ENCODE measurements around the gene SRPK2.

SRPK2 gene

DNA sequence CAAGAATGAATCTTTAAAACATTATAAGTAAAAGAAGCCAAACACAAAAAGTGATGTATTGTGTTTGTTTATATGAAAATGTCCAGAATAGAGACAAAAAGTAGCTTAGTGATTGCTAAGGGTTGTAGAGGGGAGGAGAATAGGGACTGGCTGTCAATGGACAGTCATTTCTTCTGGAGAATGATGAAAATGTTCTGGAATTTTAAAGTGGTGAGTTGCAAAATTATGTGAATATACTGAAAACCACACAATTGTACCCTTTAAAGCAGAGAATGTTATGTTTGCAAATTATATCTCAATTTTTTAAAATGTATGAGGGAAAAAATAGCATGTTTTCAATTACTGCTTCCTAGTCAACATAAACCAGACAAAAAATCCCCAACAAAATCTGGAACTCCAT lies 200.5 kb downstream of the SRPK2 start:
- no peak for TF ChIP-seq TARDBP (IDR thresholded peaks at IDR 0.05)
- no peak for TF ChIP-seq SUZ12 (IDR thresholded peaks at IDR 0.05)
- no peak for TF ChIP-seq SP1 (IDR thresholded peaks at IDR 0.05)
- TF ChIP-seq LEF1 (IDR thresholded peaks at IDR 0.05; ENCODE audit: borderline replicate concordance): no peak
- TF ChIP-seq FOXA1 (IDR thresholded peaks at IDR 0.05): no peak
- no peak for TF ChIP-seq BHLHE40 (IDR thresholded peaks at IDR 0.05; ENCODE audit: borderline replicate concordance)
- no peak for DNase-seq (ENCODE audit: extremely low spot score)
- ChIA-PET POLR2A (no interaction called here), CTCF (no interaction called here)

DNA sequence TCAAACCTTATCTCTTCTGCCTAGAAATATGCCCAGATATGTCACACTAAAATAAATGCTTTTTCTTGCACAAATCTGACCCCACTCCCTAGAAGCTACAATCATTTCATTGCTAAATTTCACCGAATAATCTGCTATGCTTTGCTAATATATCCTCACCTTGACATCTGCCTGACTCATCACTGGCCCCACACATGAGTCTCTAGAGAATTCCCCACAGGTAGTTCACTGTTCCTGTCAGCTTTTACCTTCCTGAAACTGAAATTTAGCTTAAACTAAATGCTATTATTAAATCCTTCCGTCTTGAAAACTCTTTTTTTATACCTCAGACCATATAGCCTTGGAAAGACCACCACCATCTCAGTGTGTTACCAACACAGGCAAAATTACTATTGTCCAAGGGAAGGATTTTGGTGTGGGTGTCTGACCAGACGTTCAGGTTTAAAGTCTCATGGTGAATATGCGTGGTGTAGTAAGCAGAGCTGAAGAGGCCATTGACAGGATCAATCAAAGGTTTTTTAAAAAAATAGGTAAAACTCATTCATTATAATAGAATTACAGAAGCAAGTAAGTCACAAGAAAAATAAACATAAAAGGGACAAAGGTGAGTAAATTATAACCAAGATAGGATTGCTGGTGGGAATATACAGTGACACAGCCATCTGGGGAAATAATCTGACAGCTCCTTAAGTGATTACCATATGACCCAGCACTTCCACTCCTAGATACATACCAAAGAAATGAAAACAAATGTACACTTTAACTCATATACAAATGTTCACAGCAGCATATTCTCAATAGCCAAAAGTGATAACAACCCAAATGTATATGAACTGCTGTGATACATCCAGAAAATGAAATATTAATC lies 201.2 kb downstream of the SRPK2 start:
- POLR2A ChIA-PET: no interaction called here
- no peak for DNase-seq (ENCODE audit: extremely low spot score)
- CTCF ChIA-PET: interaction anchor here (0.5 kb wide), 1 partner anchor 12 kb away, joined by 3 read pairs; no protein-coding TSS in a partner anchor
- no peak for TF ChIP-seq NFRKB (IDR thresholded peaks at IDR 0.05)
- no peak for TF ChIP-seq ARNT (IDR thresholded peaks at IDR 0.05)
- no peak for TF ChIP-seq HDGF (IDR thresholded peaks at IDR 0.05; ENCODE audit: borderline replicate concordance)
- TF ChIP-seq TARDBP (IDR thresholded peaks at IDR 0.05): no peak
- no peak for TF ChIP-seq SP1 (IDR thresholded peaks at IDR 0.05)
- no peak for TF ChIP-seq SUZ12 (IDR thresholded peaks at IDR 0.05)
- TF ChIP-seq FOXK2 (IDR thresholded peaks at IDR 0.05): no peak
- TF ChIP-seq, protein P1, sequence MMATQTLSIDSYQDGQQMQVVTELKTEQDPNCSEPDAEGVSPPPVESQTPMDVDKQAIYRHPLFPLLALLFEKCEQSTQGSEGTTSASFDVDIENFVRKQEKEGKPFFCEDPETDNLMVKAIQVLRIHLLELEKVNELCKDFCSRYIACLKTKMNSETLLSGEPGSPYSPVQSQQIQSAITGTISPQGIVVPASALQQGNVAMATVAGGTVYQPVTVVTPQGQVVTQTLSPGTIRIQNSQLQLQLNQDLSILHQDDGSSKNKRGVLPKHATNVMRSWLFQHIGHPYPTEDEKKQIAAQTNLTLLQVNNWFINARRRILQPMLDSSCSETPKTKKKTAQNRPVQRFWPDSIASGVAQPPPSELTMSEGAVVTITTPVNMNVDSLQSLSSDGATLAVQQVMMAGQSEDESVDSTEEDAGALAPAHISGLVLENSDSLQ (IDR thresholded peaks at IDR 0.05): no peak
- no peak for TF ChIP-seq ZNF384 (IDR thresholded peaks at IDR 0.05)
- no peak for TF ChIP-seq BHLHE40 (IDR thresholded peaks at IDR 0.05; ENCODE audit: borderline replicate concordance)
- no peak for TF ChIP-seq FOXA1 (IDR thresholded peaks at IDR 0.05)
- TF ChIP-seq L3MBTL2 (conservative IDR thresholded peaks at IDR 0.05): no peak

DNA sequence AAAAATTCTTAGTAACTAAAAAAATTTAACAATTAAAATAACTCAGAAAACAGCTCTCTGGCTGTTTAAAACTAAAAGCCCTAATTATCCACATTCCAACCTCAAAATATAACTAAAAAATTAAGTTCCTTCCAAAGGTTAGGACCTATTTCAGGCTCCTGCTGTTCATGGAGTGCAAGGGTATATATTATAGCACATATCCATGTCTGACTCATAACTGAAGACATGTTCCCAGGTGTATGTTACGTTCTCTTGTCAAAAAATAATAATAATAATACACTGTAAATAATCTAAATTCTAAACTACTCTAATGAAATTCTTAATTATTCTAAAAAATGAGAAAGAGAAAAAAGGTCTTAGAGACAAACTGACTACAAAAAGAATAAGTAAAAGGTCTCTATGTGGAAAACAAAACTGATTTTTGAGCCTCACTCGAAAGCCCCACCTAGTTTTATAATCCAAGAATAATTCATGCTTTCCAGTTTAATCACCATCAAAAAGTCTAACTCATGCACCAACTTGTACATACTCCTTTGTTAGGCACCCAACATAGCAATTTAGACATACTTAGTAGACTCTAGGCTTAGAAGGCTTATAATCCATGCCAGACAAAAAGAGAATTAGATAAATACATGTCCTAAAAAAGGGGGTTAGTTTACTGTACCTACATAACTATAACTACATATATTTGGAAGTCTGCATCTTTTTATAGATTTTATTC lies 203.3 kb downstream of the SRPK2 start:
- TF ChIP-seq FOXM1 (IDR thresholded peaks at IDR 0.05; ENCODE audit: borderline replicate concordance) (no peak), FOXA1 (IDR thresholded peaks at IDR 0.05) (no peak), ELF4 (IDR thresholded peaks at IDR 0.05) (no peak), ARNT (IDR thresholded peaks at IDR 0.05) (no peak), ZNF384 (IDR thresholded peaks at IDR 0.05) (no peak), LEF1 (IDR thresholded peaks at IDR 0.05; ENCODE audit: borderline replicate concordance) (no peak), BHLHE40 (IDR thresholded peaks at IDR 0.05; ENCODE audit: borderline replicate concordance) (no peak), HDGF (IDR thresholded peaks at IDR 0.05; ENCODE audit: borderline replicate concordance) (no peak), TARDBP (IDR thresholded peaks at IDR 0.05) (no peak), SP1 (IDR thresholded peaks at IDR 0.05) (no peak), SUZ12 (IDR thresholded peaks at IDR 0.05) (no peak), CTBP1 (IDR thresholded peaks at IDR 0.05; ENCODE audit: borderline replicate concordance) (no peak)
- TF ChIP-seq, protein P1 (IDR thresholded peaks at IDR 0.05): no peak
- DNase-seq (ENCODE audit: extremely low spot score): no peak
- CTCF ChIA-PET: no interaction called here
- POLR2A ChIA-PET: no interaction called here

DNA sequence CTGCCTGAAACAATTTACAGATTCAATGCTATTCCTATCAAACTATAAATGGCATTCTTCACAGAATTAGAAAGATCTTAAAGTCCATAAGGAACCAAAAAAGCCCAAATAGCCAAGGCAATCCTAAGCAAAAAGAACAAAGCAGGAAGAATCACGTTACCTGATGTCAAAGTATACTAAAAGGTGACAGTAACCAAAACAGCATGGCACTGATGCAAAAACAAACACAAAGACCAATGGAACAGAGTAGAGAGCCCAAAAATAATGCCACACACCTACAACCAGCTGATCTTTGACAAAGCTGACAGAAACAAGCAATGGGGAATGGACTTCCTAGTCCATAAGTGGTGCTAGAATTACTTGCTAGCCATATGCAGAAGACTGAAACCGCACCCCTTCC lies 208.7 kb downstream of the SRPK2 start:
- DNase-seq (ENCODE audit: extremely low spot score): no peak
- POLR2A ChIA-PET: no interaction called here
- TF ChIP-seq FOXK2 (IDR thresholded peaks at IDR 0.05) (no peak), L3MBTL2 (conservative IDR thresholded peaks at IDR 0.05) (no peak), BHLHE40 (IDR thresholded peaks at IDR 0.05; ENCODE audit: borderline replicate concordance) (no peak), NFRKB (IDR thresholded peaks at IDR 0.05) (no peak), ARNT (IDR thresholded peaks at IDR 0.05) (no peak), ZNF384 (IDR thresholded peaks at IDR 0.05) (no peak), SP1 (IDR thresholded peaks at IDR 0.05) (no peak)
- CTCF ChIA-PET: no interaction called here

DNA sequence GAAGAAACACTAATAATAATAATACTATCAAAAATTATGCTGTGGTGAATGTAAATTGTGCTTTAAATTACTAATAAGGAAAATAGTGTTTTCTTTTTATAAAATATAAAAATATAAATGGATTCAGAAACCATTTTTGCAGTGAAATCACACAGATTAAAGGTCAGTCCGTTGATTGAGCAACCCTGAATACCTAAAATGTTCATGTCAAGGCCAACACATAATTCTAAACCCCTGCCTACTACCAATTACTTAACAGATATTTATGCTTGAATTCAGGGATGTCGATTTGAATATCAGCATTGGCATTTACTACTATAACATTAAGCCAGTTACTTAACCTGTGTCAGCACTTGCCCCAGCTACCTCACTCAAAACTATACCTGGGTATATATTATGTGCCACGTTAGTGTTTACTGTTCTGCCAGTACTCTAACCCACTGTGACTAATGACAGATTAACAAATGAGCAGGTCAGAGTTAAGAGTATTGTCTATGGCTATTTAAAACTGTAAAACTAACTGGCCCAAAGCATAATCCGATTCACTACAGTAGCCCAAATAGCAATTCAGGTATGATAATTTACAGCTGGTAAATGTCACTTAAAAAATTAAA lies 209.7 kb downstream of the SRPK2 start:
- CTCF ChIA-PET: no interaction called here
- POLR2A ChIA-PET: no interaction called here

More for the DNA sequence above, 209.7 kb downstream of the SRPK2 start:
- TF ChIP-seq NFRKB (IDR thresholded peaks at IDR 0.05) (no peak), FOXM1 (IDR thresholded peaks at IDR 0.05; ENCODE audit: borderline replicate concordance) (no peak), SP1 (IDR thresholded peaks at IDR 0.05) (no peak), BHLHE40 (IDR thresholded peaks at IDR 0.05; ENCODE audit: borderline replicate concordance) (no peak), TARDBP (IDR thresholded peaks at IDR 0.05) (no peak), ELF4 (IDR thresholded peaks at IDR 0.05) (no peak), SUZ12 (IDR thresholded peaks at IDR 0.05) (no peak), CTBP1 (IDR thresholded peaks at IDR 0.05; ENCODE audit: borderline replicate concordance) (no peak), LEF1 (IDR thresholded peaks at IDR 0.05; ENCODE audit: borderline replicate concordance) (no peak), L3MBTL2 (conservative IDR thresholded peaks at IDR 0.05) (no peak), FOXA1 (IDR thresholded peaks at IDR 0.05) (no peak), ARNT (IDR thresholded peaks at IDR 0.05) (no peak), HDGF (IDR thresholded peaks at IDR 0.05; ENCODE audit: borderline replicate concordance) (no peak)
- TF ChIP-seq, protein P1 (IDR thresholded peaks at IDR 0.05): no peak
- DNase-seq (ENCODE audit: extremely low spot score): no peak

Data from HEK293T (cell line).